Activated T-helper 17 cell treated with anti-CD3 and anti-CD28 coated beads, Interleukin-2, amount 50 U/mL, for 72 hours (primary cell): Measurements from ENCODE around the gene KDM5B. TPM values are rescaled to one million over a fixed set of nuclear protein-coding genes. Genes with fewer than 3 reads are reported as not detected.
A peak's percentile ranks its signal among the peaks of the same experiment; 100 is the strongest.
"Not testable (repeated sequence)": the region's sequence is repeated elsewhere in the genome, so short reads cannot be mapped to it uniquely, and the experiment has no call there.

Experiments
- ATAC-seq: fragments of 150-1000 bp; cut with Tn5 transposase; replicated peaks from 2 replicates; pipeline ENCODE4 v1.10.0; 2021; ENCODE audit warnings: mild to moderate bottlenecking, moderate library complexity
- H3K27ac Mint-ChIP-seq: one replicate; pipeline ENCODE4 v1.8.0; 2022; ENCODE audit warnings: mixed read lengths
- H3K27me3 Mint-ChIP-seq: one replicate; pipeline ENCODE4 v1.8.0; 2022; ENCODE audit warnings: mixed read lengths
- H3K36me3 Mint-ChIP-seq: one replicate; pipeline ENCODE4 v1.8.0; 2022; ENCODE audit warnings: low read depth, mild to moderate bottlenecking, mixed read lengths
- H3K4me1 Mint-ChIP-seq: one replicate; pipeline ENCODE4 v1.8.0; 2022; ENCODE audit warnings: mixed read lengths
- H3K4me3 Mint-ChIP-seq: one replicate; pipeline ENCODE4 v1.8.0; 2022; ENCODE audit warnings: mild to moderate bottlenecking, mixed read lengths
- H3K9me3 Mint-ChIP-seq: one replicate; pipeline ENCODE4 v1.8.0; 2022; ENCODE audit warnings: mixed read lengths
- total RNA-seq, 2 donors: library from RNA; stranded (reverse); gene quantifications; one replicate each; pipeline ENCODE4 v1.2.3, GENCODE V29; 2022

The KDM5B gene
- total RNA-seq, 2 donors from 2014 or later = 124 to 176 TPM

- H3K27ac Mint-ChIP-seq = no peak overlapping the region
- no peak overlapping the region for H3K4me3 Mint-ChIP-seq
- no peaks in the 10 kb centered on the region for H3K27me3 Mint-ChIP-seq
- peaks cover 91% of the 10 kb centered on the region for H3K36me3 Mint-ChIP-seq
- no peaks in the 10 kb centered on the region for H3K9me3 Mint-ChIP-seq
- H3K4me1 Mint-ChIP-seq = no peaks in the 10 kb centered on the region
- ATAC-seq = no peak
These were observed 79.3 kb downstream of the KDM5B start for GRCh38 chr1:202728951-202729350.

GRCh38 chr1:202725526-202725925, 82.7 kb downstream of the KDM5B start:
- Mint-ChIP-seq H3K9me3 (no peaks in the 10 kb centered on the region), H3K4me3 (no peak overlapping the region), H3K36me3 (peaks cover 56% of the 10 kb centered on the region), H3K27ac (no peak overlapping the region), H3K4me1 (no peaks in the 10 kb centered on the region), H3K27me3 (no peaks in the 10 kb centered on the region)
- no peak for ATAC-seq

GRCh38 chr1:202723708-202724107, 84.5 kb downstream of the KDM5B start:
- peaks cover 38% of the 10 kb centered on the region for H3K36me3 Mint-ChIP-seq
- no peak overlapping the region for H3K27ac Mint-ChIP-seq
- no peaks in the 10 kb centered on the region for H3K27me3 Mint-ChIP-seq
- ATAC-seq = no peak
- no peaks in the 10 kb centered on the region for H3K9me3 Mint-ChIP-seq
- no peak overlapping the region for H3K4me3 Mint-ChIP-seq
- no peaks in the 10 kb centered on the region for H3K4me1 Mint-ChIP-seq

GRCh38 chr1:202723046-202723445, 85.2 kb downstream of the KDM5B start:
- H3K4me3 Mint-ChIP-seq, H3K27me3 Mint-ChIP-seq, H3K27ac Mint-ChIP-seq, H3K9me3 Mint-ChIP-seq, H3K4me1 Mint-ChIP-seq, ATAC-seq: not testable (repeated sequence)
- peaks cover 32% of the 10 kb centered on the region for H3K36me3 Mint-ChIP-seq

GRCh38 chr1:202716654-202717053, 91.6 kb downstream of the KDM5B start:
- Mint-ChIP-seq H3K9me3 (no peaks in the 10 kb centered on the region), H3K36me3 (no peaks in the 10 kb centered on the region), H3K27me3 (peaks cover 10% of the 10 kb centered on the region), H3K4me1 (no peaks in the 10 kb centered on the region), H3K4me3 (no peak overlapping the region), H3K27ac (no peak overlapping the region)
- no peak for ATAC-seq

GRCh38 chr1:202714202-202714601, 94.0 kb downstream of the KDM5B start:
- peaks cover 21% of the 10 kb centered on the region for H3K27me3 Mint-ChIP-seq
- not testable (repeated sequence) for ATAC-seq, H3K9me3 Mint-ChIP-seq, H3K36me3 Mint-ChIP-seq, H3K4me1 Mint-ChIP-seq, H3K4me3 Mint-ChIP-seq, H3K27ac Mint-ChIP-seq

- Mint-ChIP-seq H3K36me3 (no peaks in the 10 kb centered on the region), H3K9me3 (no peaks in the 10 kb centered on the region), H3K4me1 (no peaks in the 10 kb centered on the region), H3K4me3 (no peak overlapping the region), H3K27ac (no peak overlapping the region), H3K27me3 (peaks cover 29% of the 10 kb centered on the region)
- no peak for ATAC-seq
These were observed 95.1 kb downstream of the KDM5B start for GRCh38 chr1:202713110-202713509.

GRCh38 chr1:202711949-202712635, 96.1 kb downstream of the KDM5B start:
- peaks cover 36% of the 10 kb centered on the region for H3K27me3 Mint-ChIP-seq
- no peaks in the 10 kb centered on the region for H3K4me1 Mint-ChIP-seq
- H3K36me3 Mint-ChIP-seq = no peaks in the 10 kb centered on the region
- no peaks in the 10 kb centered on the region for H3K9me3 Mint-ChIP-seq
- no peak overlapping the region for H3K4me3 Mint-ChIP-seq
- ATAC-seq = no peak
- H3K27ac Mint-ChIP-seq = no peak overlapping the region

GRCh38 chr1:202710070-202711045, 97.9 kb downstream of the KDM5B start, which contains the start of gene SYT2:
SYT2 (minus strand) TSS chr1:202710454; CDS start chr1:202605772, 104,682 bp downstream.
- peak within 1 kb of the TSS; percentile 17 for H3K4me3 Mint-ChIP-seq
- H3K27me3 Mint-ChIP-seq = peaks cover 54% of the 10 kb centered on the region
- ATAC-seq = no peak
- H3K9me3 Mint-ChIP-seq = no peaks in the 10 kb centered on the region
- H3K36me3 Mint-ChIP-seq = no peaks in the 10 kb centered on the region
- H3K4me1 Mint-ChIP-seq = no peaks in the 10 kb centered on the region
- H3K27ac Mint-ChIP-seq = no peak within 1 kb of the TSS

GRCh38 chr1:202709276-202710041, 98.8 kb downstream of the KDM5B start:
- no peaks in the 10 kb centered on the region for H3K4me1 Mint-ChIP-seq
- no peak overlapping the region for H3K27ac Mint-ChIP-seq
- H3K27me3 Mint-ChIP-seq = peaks cover 54% of the 10 kb centered on the region
- peak overlapping the region; percentile 17 for H3K4me3 Mint-ChIP-seq
- H3K36me3 Mint-ChIP-seq = no peaks in the 10 kb centered on the region
- no peak for ATAC-seq
- no peaks in the 10 kb centered on the region for H3K9me3 Mint-ChIP-seq

- H3K4me1 Mint-ChIP-seq = no peaks in the 10 kb centered on the region
- H3K9me3 Mint-ChIP-seq = no peaks in the 10 kb centered on the region
- ATAC-seq = no peak
- no peaks in the 10 kb centered on the region for H3K36me3 Mint-ChIP-seq
- no peak overlapping the region for H3K27ac Mint-ChIP-seq
- H3K27me3 Mint-ChIP-seq = peaks cover 61% of the 10 kb centered on the region
- peak overlapping the region; percentile 17 for H3K4me3 Mint-ChIP-seq
These were observed 99.6 kb downstream of the KDM5B start for GRCh38 chr1:202708456-202709275.

GRCh38 chr1:202706851-202707250, 101.4 kb downstream of the KDM5B start:
- H3K4me3 Mint-ChIP-seq = no peak overlapping the region
- no peaks in the 10 kb centered on the region for H3K9me3 Mint-ChIP-seq
- H3K27ac Mint-ChIP-seq = no peak overlapping the region
- ATAC-seq = no peak
- no peaks in the 10 kb centered on the region for H3K36me3 Mint-ChIP-seq
- H3K4me1 Mint-ChIP-seq = no peaks in the 10 kb centered on the region
- peaks cover 70% of the 10 kb centered on the region for H3K27me3 Mint-ChIP-seq

GRCh38 chr1:202704601-202705000, 103.6 kb downstream of the KDM5B start:
- ATAC-seq = no peak
- H3K9me3 Mint-ChIP-seq = no peaks in the 10 kb centered on the region
- H3K27me3 Mint-ChIP-seq = peaks cover 60% of the 10 kb centered on the region
- no peak overlapping the region for H3K27ac Mint-ChIP-seq
- no peaks in the 10 kb centered on the region for H3K4me1 Mint-ChIP-seq
- no peak overlapping the region for H3K4me3 Mint-ChIP-seq
- no peaks in the 10 kb centered on the region for H3K36me3 Mint-ChIP-seq

- no peak for ATAC-seq
- peaks cover 52% of the 10 kb centered on the region for H3K27me3 Mint-ChIP-seq
- H3K36me3 Mint-ChIP-seq = no peaks in the 10 kb centered on the region
- H3K9me3 Mint-ChIP-seq = no peaks in the 10 kb centered on the region
- H3K4me1 Mint-ChIP-seq = no peaks in the 10 kb centered on the region
- no peak overlapping the region for H3K4me3 Mint-ChIP-seq
- no peak overlapping the region for H3K27ac Mint-ChIP-seq
These were observed 105.0 kb downstream of the KDM5B start for GRCh38 chr1:202703191-202703590.
